Karpas-422 (cell line): Measurements from ENCODE around the gene GATAD2B. TPM values are rescaled to one million over a fixed set of nuclear protein-coding genes. Genes with fewer than 3 reads are reported as not detected.

Source experiments
- DNase-seq: peaks from one replicate; pipeline ENCODE4 v3.0.0-alpha.2; 2015
- H2AFZ ChIP-seq: fragments of 200-600 bp; sonication (generic); 2 replicates; pipeline ENCODE4 v1.6.1; 2014; ENCODE audit warnings: antibody characterized with exemption, low read length, mixed read lengths
- H3K27ac ChIP-seq: fragments of 200-600 bp; sonication (generic); 2 replicates; pipeline ENCODE4 v1.5.1; 2014; ENCODE audit warnings: mild to moderate bottlenecking, low read length, moderate library complexity
- H3K27me3 ChIP-seq: fragments of 200-600 bp; sonication (generic); 2 replicates; pipeline ENCODE4 v1.6.1; 2014; ENCODE audit warnings: low read length, mixed read lengths
- H3K36me3 ChIP-seq: fragments of 200-600 bp; sonication (generic); 2 replicates; pipeline ENCODE4 v1.6.1; 2014; ENCODE audit warnings: low read length, mixed read lengths; ENCODE audit not compliant: insufficient read depth
- H3K4me1 ChIP-seq: fragments of 200-600 bp; sonication (generic); 2 replicates; pipeline ENCODE4 v1.6.1; 2014; ENCODE audit warnings: mild to moderate bottlenecking, low read length, mixed read lengths
- H3K4me2 ChIP-seq: fragments of 200-600 bp; sonication (generic); 2 replicates; pipeline ENCODE4 v1.6.1; 2014; ENCODE audit warnings: low read length, low read depth, mild to moderate bottlenecking; ENCODE audit not compliant: poor library complexity, severe bottlenecking
- H3K4me3 ChIP-seq: fragments of 200-600 bp; sonication (generic); 2 replicates; pipeline ENCODE4 v1.5.1; 2014; ENCODE audit warnings: mild to moderate bottlenecking, antibody characterized with exemption, low read length, mixed read lengths
- H3K79me2 ChIP-seq: fragments of 200-600 bp; sonication (generic); 2 replicates; pipeline ENCODE4 v1.6.1; 2014; ENCODE audit warnings: mild to moderate bottlenecking, low read length, mixed read lengths
- H3K9ac ChIP-seq: fragments of 200-600 bp; sonication (generic); 2 replicates; pipeline ENCODE4 v1.6.0; 2014; ENCODE audit warnings: low read length
- H3K9me2 ChIP-seq: fragments of 200-600 bp; sonication (generic), shearing (Covaris generic); replicated peaks from 2 replicates; pipeline ENCODE4 v1.6.0; 2014; ENCODE audit warnings: mild to moderate bottlenecking, low read length, moderate library complexity; ENCODE audit not compliant: insufficient read depth
- H3K9me3 ChIP-seq: fragments of 300-700, 200-600 bp; sonication (generic); 2 replicates; pipeline ENCODE4 v1.6.1; 2014; ENCODE audit warnings: low read length, mixed read lengths
- H4K20me1 ChIP-seq: fragments of 200-600 bp; sonication (generic); 2 replicates; pipeline ENCODE4 v1.6.1; 2014; ENCODE audit warnings: mild to moderate bottlenecking, antibody characterized with exemption, low read length, low read depth; ENCODE audit not compliant: insufficient read depth
- total RNA-seq: library from RNA; depleted of rRNA; stranded (reverse); fragments of >200 nt; shearing (Covaris generic); gene quantifications from 2 replicates; pipeline ENCODE4 v1.2.3, GENCODE V29; 2014; ENCODE audit warnings: low replicate concordance

The GATAD2B gene
- total RNA-seq, 1 experiment from 2014 or later = 21.8 TPM

GRCh38 chr1:153795934-153796785 lies 126.6 kb downstream of the GATAD2B start:
- Histone ChIP-seq H3K9me2 (no peaks in the 10 kb centered on the region), H3K9me3 (no peaks in the 10 kb centered on the region), H3K9ac (no peak overlapping the region), H3K4me1 (peaks cover 28% of the 10 kb centered on the region), H3K4me3 (no peak overlapping the region), H4K20me1 (no peaks in the 10 kb centered on the region), H3K27me3 (no peaks in the 10 kb centered on the region), H3K4me2 (no peak overlapping the region), H3K79me2 (no peaks in the 10 kb centered on the region), H2AFZ (no peak overlapping the region), H3K27ac (no peak overlapping the region), H3K36me3 (no peaks in the 10 kb centered on the region)
- no peak for DNase-seq

DNA sequence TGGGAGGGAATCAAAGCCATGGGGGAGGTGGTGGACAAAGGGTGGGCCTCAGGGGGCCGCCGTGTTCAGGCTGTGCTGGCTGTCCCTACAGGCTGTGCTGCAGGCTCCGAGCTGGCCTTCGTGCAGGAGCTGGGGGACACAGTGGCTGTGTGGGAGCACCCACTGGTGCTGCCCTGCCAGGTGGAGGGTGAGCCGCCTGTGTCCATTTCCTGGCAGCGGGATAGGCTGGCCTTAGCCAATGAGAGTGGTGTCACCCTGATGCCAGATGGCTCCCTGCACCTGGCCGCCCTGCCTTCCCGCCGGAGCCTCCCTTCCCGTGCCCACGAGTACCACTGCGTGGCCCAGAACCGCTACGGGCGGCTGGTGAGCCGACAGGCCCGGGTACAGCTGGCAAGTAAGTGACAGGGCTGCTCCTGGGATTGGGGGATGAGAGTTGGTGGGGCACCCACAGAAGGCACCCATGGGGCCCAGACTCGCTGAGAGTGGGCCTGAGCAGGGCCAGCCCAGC lies 127.4 kb downstream of the GATAD2B start:
- H4K20me1 ChIP-seq = no peaks in the 10 kb centered on the region
- no peak overlapping the region for H2AFZ ChIP-seq
- H3K79me2 ChIP-seq = no peaks in the 10 kb centered on the region
- H3K4me1 ChIP-seq = peaks cover 36% of the 10 kb centered on the region
- H3K4me2 ChIP-seq = no peak overlapping the region
- no peaks in the 10 kb centered on the region for H3K27me3 ChIP-seq
- H3K9ac ChIP-seq = no peak overlapping the region
- H3K4me3 ChIP-seq = no peak overlapping the region
- no peaks in the 10 kb centered on the region for H3K36me3 ChIP-seq
- no peaks in the 10 kb centered on the region for H3K9me3 ChIP-seq
- H3K27ac ChIP-seq = no peak overlapping the region
- no peaks in the 10 kb centered on the region for H3K9me2 ChIP-seq
- no peak for DNase-seq

DNA sequence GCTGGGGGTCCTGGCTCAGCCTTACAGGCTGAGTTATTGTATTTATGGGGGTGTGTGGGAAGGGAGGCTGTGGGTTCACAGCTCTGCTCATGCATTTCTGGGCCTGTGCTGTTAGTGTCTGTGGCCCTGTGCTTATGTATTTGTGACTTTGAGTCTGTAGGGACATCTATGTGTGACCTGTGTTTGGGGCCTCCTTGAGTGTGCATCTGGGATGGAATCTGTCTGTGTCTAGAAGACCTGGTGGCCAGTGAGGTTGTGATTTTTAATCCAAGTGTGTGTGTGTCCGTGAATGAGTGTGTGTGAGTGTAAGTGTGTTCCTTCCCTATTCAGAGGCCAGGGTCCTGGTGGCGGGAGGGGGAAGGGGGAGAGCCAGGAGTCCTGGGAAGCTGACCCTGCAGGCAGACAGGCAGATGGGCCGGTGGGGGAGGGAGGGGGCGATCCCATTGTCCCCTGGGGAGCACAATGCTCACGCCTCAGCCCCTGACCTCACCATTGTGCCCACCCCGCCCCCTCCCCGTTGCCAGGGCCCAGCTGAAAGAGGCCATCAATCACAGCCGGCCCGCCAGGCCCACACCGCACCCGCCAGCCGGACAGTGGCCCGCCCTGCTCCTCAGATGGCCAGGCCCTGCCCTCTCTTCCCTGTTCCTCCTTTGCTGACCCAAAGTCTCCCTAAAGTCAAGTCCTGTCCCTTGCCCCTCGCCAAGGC lies 128.0 kb downstream of the GATAD2B start:
- Histone ChIP-seq H3K27me3 (no peaks in the 10 kb centered on the region), H3K4me3 (no peak overlapping the region), H3K9me2 (no peaks in the 10 kb centered on the region), H3K36me3 (no peaks in the 10 kb centered on the region), H3K9ac (no peak overlapping the region), H2AFZ (no peak overlapping the region), H3K79me2 (no peaks in the 10 kb centered on the region), H3K27ac (no peak overlapping the region), H3K4me1 (peaks cover 38% of the 10 kb centered on the region), H4K20me1 (no peaks in the 10 kb centered on the region), H3K9me3 (no peaks in the 10 kb centered on the region), H3K4me2 (no peak overlapping the region)
- DNase-seq = no peak

DNA sequence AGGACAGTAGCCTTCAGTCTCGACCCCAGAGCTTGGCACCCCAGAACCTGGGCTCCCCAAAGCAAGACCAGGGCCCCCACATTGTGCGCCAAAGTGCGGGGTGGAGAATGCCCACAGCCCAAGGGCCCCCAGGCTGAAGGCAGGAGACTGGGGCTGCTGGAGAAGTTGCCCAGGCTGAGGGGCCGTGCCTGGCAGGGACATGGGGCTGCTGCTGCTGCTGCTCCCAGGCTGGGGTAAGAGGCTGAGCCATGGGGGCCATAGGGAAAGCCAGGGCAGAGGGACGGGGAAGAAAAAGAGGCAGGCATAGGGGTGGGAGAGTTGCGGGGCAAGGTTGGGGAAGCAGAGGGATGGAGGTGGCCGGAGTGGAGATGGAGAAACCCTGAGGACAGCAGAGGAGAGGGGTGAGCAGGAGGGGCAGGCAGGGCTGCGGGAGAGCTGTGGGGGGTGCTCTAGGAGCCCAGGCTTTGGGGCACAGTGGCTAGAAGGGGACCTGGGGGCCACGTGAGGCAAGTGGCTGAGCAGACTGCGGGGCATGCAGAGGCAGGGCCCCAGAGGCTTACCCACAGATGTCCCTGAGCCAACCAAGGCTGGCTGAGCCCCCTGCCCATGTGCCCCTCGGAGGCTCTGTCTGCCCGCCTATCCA lies 128.7 kb downstream of the GATAD2B start:
- H4K20me1 ChIP-seq = no peaks in the 10 kb centered on the region
- peaks cover 37% of the 10 kb centered on the region for H3K4me1 ChIP-seq
- H3K79me2 ChIP-seq = no peaks in the 10 kb centered on the region
- H3K9me2 ChIP-seq = no peaks in the 10 kb centered on the region
- H3K9me3 ChIP-seq = no peaks in the 10 kb centered on the region
- no peak overlapping the region for H2AFZ ChIP-seq
- H3K4me2 ChIP-seq = no peak overlapping the region
- H3K4me3 ChIP-seq = no peak overlapping the region
- no peak overlapping the region for H3K27ac ChIP-seq
- no peaks in the 10 kb centered on the region for H3K36me3 ChIP-seq
- H3K9ac ChIP-seq = no peak overlapping the region
- H3K27me3 ChIP-seq = no peaks in the 10 kb centered on the region
- DNase-seq = no peak

DNA sequence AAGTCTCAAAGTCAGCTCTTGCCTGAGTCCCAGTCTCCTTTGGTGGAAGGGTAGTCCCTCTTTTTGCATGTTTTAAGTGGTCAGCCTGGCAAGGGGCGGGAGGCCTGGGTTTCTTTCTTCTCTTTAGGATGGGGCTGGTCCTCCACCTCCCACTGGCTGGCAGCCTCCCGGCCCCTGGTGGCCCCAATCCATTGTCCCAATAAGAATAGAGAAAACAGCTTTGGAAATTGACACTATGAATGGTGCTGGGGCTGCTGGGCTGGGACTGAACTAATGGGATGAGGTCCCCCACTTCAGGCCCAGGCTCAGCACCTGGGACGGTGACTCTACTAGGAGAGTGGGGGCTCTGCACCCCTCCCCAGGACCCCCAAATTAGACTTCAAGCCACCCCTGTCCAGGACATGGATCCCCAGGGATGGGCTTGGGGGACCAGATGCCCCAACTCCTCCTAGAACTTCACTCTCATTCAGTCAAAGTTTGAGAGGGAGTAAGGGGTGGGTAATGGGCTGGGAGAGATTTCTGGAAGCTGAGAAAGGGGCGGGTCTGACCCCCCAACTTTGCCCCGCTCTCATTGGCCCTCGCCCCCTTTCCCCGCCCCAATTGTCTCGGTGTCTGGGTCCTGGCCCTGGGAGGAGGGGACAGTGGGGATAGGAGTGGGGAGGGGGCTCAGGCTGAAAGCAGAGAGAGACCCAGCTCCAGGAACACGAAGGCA lies 129.4 kb downstream of the GATAD2B start:
- no peaks in the 10 kb centered on the region for H3K9me2 ChIP-seq
- no peak overlapping the region for H3K27ac ChIP-seq
- H3K9me3 ChIP-seq = no peaks in the 10 kb centered on the region
- no peaks in the 10 kb centered on the region for H4K20me1 ChIP-seq
- H3K4me1 ChIP-seq = peaks cover 30% of the 10 kb centered on the region
- H3K79me2 ChIP-seq = no peaks in the 10 kb centered on the region
- H3K9ac ChIP-seq = no peak overlapping the region
- no peak overlapping the region for H3K4me2 ChIP-seq
- no peaks in the 10 kb centered on the region for H3K27me3 ChIP-seq
- no peak overlapping the region for H3K4me3 ChIP-seq
- no peak for DNase-seq
- no peaks in the 10 kb centered on the region for H3K36me3 ChIP-seq
- no peak overlapping the region for H2AFZ ChIP-seq

- Histone ChIP-seq H3K9me3 (no peaks in the 10 kb centered on the region), H2AFZ (no peak overlapping the region), H3K27me3 (no peaks in the 10 kb centered on the region), H3K79me2 (no peaks in the 10 kb centered on the region), H3K4me1 (peaks cover 22% of the 10 kb centered on the region), H4K20me1 (no peaks in the 10 kb centered on the region), H3K27ac (no peak overlapping the region), H3K36me3 (no peaks in the 10 kb centered on the region), H3K9me2 (no peaks in the 10 kb centered on the region), H3K4me3 (no peak overlapping the region), H3K9ac (no peak overlapping the region), H3K4me2 (no peak overlapping the region)
- DNase-seq = no peak
Measured at GRCh38 chr1:153792631-153793041, 130.1 kb downstream of the GATAD2B start.

DNA sequence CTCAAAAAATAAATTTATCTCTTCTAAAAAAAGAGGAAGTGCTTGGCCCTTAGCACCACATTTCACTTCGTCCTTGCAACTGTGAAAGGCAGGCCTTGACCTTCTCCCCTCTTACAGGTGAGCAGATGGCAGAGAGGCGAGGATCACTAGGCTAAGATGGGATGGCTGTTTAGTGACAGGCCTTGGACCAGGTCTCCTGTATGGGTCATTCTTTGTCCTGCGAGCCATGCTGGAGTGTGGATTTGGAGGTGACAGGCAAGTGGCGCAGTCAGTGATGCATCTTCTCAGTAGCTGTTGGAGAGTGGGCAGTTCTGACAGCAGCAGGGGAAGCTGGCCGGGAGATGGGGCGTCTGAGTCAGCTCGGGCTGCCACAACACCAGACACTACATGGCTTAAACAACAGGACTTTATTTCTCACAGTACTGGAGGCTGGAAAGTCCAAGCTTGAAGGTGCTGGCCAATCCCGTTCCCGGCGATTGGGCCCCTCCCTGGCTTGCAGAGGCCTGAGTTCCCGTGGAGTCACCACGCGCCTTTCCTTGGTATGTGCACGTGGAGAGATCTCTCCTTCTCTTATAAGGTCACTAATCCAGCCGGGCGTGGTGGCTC lies 131.0 kb downstream of the GATAD2B start:
- H3K27ac ChIP-seq = no peak overlapping the region
- H3K4me1 ChIP-seq = peaks cover 19% of the 10 kb centered on the region

More for the DNA sequence above, 131.0 kb downstream of the GATAD2B start:
- Histone ChIP-seq H3K79me2 (no peaks in the 10 kb centered on the region), H3K9me2 (no peaks in the 10 kb centered on the region), H2AFZ (no peak overlapping the region), H3K9ac (0 out of 2 replicates have a peak overlapping the region, but pooled peaks have one; percentile 12), H4K20me1 (no peaks in the 10 kb centered on the region), H3K27me3 (no peaks in the 10 kb centered on the region), H3K9me3 (no peaks in the 10 kb centered on the region), H3K36me3 (no peaks in the 10 kb centered on the region), H3K4me3 (peak overlapping the region; percentile 29; the same call in 1 of the 2 replicates), H3K4me2 (peak overlapping the region; percentile 56)
- no peak for DNase-seq
